Measurements from ENCODE around the gene NDRG2.

The NDRG2 gene

DNA sequence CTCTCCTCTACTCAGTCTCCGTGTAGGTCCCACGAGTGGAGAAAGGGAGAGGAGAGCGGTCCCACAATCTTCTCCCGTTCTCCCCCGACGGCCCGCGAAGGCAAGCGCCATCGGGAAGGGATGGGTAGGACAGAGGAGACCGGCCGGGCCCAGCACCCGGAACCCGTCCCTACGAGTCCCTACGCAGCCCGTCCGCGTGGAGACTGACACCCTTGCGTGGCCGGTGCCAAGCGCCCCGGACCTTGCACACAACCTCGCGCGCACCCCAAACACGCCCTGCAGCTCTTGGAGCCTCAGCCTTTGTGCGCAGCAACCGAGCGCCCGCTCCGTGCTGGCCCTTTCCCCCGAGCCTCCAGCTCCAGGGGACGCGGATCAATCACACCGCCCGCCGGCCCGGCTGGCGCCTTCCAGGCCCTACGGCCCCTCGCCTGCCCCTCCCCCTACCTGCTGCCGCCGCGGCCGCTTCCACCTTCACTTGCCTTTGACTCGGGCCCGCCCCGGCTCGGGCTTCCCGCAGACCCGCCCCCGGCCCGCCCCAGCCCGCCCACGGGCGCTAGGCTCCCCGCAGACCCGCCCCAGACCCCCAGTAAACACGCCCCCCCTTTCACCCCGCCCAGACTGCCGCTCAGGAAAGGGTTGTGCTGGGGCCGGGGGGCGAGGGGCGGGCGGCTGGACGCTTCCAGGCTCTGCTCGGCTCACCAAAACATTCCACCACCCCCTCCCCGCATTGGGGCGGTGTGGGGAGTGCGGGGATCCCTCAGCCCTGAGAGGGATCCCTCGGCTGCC lies at the start of gene NDRG2:
NDRG2 (minus strand) TSS at position 477 of the 786 bp plus-strand sequence. CDS start 1,746 bp downstream, outside the sequence.
- in situ Hi-C loops (cut with HindIII; ENCODE audit: low pct_unique_long_range_greater_than_20kb, low sequenced_read_pairs), result no loop called here
- peak; percentile 71 to 84 for DNase-seq (ENCODE audit: low read depth in 1 of 2, low spot score in 1 of 2)
- TF ChIP-seq JUND (IDR thresholded peaks at IDR 0.05; ENCODE audit: low read depth), result no peak

DNA sequence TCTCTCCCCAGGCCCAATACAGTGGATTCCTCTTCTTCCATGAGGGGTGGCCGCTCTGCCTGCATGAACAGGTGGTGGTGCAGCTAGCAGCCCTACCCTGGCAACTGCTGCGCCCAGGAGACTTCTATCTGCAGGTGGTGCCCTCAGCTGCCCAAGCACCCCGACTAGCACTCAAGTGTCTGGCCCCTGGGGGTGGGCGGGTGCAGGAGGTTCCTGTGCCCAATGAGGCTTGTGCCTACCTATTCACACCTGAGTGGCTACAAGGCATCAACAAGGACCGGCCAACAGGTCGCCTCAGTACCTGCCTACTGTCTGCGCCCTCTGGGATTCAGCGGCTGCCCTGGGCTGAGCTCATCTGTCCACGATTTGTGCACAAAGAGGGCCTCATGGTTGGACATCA lies 49.1 kb upstream of the NDRG2 start:
- in situ Hi-C loops (cut with HindIII; ENCODE audit: low pct_unique_long_range_greater_than_20kb, low sequenced_read_pairs), result no loop called here
- no peak for TF ChIP-seq JUND (IDR thresholded peaks at IDR 0.05; ENCODE audit: low read depth)
- no peak for DNase-seq (ENCODE audit: low read depth in 1 of 2, low spot score in 1 of 2)

DNA sequence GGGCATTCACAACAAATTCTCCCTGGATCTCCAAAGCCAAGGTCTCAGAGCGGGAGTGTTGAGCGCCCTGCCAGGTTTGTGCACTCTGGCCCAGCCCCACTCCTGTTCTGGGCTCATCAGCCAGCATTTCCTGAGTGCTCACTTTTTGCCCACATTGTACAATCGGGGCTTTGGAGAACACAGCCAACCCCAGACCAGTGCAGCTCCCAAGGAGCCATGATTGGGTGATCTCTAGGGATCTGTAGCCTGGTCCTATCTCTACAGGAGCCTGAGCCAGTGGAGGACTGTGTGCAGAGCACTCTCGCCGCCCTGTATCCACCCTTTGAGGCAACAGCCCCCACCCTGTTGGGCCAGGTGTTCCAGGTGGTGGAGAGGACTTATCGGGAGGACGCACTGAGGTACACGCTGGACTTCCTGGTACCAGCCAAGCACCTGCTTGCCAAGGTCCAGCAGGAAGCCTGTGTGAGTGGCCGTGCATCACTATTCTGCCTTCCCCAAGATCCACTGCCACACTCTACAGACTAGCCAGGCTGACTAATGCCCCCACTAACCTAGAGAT lies 48.0 kb upstream of the NDRG2 start:
- DNase-seq (ENCODE audit: low read depth in 1 of 2, low spot score in 1 of 2), result no peak
- TF ChIP-seq JUND (IDR thresholded peaks at IDR 0.05; ENCODE audit: low read depth), result no peak
- in situ Hi-C loops (cut with HindIII; ENCODE audit: low pct_unique_long_range_greater_than_20kb, low sequenced_read_pairs), result no loop called here

DNA sequence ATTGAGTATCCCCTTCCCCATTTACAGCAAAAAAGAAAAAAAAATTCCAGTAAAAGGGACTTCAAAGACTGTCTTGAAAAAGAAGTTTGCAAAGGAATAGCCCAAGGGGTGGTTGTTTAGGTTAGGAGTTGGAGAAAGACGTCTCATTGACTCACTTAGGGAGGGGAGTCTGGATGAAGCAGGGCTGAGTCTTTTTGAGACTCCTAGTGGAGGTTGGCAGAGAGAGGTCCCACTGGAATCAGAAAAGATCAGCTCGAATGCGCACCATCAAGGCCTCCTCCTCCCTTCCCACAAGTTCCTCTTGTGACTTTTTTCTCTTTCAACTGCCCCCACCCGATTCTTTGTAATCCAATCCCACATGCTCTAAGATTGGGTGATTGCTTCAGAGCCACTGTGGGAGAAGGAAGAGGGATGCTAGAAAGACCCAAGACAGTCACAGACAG lies 47.2 kb upstream of the NDRG2 start:
- in situ Hi-C loops (cut with HindIII; ENCODE audit: low pct_unique_long_range_greater_than_20kb, low sequenced_read_pairs), result no loop called here
- TF ChIP-seq JUND (IDR thresholded peaks at IDR 0.05; ENCODE audit: low read depth), result no peak
- DNase-seq (ENCODE audit: low read depth in 1 of 2, low spot score in 1 of 2), result no peak

DNA sequence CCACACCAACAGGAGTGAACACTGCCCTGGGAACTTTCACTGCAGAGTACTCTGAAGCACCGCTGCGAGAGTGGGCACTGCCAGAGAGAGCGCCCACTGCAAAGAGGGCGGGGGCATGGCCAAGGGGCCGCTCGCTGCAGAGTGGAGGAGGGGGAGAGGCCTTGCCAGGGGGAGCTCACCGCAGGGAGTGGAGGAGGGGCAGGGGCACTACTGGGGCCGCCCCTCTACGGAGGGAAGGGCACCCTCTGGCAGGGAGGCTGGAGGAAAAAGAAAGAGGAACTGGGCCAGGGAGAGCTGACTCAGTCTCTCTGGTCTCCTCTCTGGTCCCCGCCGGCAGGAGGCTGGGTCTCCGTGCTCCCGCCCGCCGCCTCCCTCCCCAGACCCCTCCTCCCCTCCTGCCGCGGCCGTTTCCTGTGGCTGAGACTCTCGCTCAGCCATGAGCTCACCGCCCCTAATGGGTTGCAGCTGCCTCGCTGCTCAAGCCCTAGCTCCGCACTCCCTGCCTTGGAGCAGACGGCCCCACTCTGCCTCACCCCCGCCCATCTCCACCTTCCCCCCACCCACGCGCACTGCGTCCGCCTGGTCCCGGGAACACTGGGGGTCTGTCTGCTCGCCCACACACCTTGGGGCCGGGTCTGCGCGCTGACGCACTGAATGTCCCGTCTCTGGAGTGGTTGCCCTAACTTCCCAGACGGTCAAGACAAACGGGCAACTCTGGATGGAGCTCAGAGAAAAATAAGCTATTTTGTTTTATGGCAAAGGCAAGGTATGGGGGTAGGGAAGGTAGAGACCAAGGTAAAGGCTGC lies 46.6 kb upstream of the NDRG2 start:
- in situ Hi-C loops (cut with HindIII; ENCODE audit: low pct_unique_long_range_greater_than_20kb, low sequenced_read_pairs), result no loop called here
- DNase-seq (ENCODE audit: low read depth in 1 of 2, low spot score in 1 of 2), result no peak
- no peak for TF ChIP-seq JUND (IDR thresholded peaks at IDR 0.05; ENCODE audit: low read depth)

DNA sequence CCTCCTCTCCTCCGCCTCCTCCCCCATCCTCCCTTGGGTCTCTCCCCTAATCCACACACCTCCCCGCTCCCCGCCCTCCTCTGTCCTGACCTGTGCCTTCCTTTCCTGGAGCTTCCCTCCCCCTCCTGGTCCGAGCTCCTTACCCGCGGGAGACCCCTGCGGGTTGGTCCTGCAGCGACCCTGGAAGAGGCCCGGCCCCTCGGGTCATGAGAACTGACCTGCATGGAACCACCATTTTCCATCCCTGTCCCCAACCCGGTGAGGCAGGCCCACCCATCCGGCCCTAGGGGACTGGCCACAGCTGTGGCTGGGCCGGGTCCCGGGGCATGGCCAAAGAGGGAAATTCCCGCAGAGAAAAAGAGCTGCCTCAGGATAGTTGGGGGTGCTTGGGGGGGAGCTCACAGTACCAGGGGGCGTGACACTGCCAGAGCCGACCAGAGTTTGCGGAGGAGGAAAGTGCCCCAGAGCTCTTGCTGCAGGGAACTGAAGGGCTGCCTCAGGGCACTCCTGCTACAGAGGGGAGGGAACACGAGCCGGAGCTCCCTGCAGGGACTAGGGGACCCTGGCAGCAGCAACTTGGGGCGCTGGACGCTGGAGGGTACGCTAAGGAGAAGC lies 45.9 kb upstream of the NDRG2 start:
- in situ Hi-C loops (cut with HindIII; ENCODE audit: low pct_unique_long_range_greater_than_20kb, low sequenced_read_pairs), result no loop called here
- no peak for DNase-seq (ENCODE audit: low read depth in 1 of 2, low spot score in 1 of 2)
- no peak for TF ChIP-seq JUND (IDR thresholded peaks at IDR 0.05; ENCODE audit: low read depth)

DNA sequence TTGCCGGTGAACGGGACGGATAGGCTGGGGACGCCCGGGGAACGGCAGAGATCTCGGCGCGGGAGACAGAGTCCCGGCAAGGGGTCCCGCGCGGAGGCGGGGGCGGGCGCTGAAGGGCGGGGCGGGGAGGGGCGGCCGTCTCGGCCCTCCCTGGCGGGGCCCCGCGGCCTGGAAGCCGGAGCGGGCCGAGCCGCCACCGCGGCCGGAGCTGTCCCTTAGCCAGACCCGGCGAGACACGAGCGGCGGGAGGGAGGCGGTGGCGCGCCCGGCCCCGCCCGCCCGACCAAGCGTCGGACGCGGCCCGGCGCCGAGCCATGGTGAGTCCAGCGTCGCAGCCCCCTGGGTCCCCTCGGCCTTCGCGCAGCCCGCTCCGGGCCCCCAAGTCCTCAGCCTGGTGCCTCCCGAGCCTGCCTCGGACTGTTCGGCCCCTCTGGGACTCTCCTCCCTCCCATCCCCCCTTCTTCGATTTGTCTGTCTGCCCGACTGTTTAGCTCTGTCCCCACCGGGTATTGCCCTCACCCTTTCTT lies 45.3 kb upstream of the NDRG2 start, which contains the start of gene ARHGEF40:
ARHGEF40 (plus strand) TSS at position 222 of the 527 bp plus-strand sequence; CDS start at position 315, 93 bp downstream.
- in situ Hi-C loops (cut with HindIII; ENCODE audit: low pct_unique_long_range_greater_than_20kb, low sequenced_read_pairs), result no loop called here

DNA sequence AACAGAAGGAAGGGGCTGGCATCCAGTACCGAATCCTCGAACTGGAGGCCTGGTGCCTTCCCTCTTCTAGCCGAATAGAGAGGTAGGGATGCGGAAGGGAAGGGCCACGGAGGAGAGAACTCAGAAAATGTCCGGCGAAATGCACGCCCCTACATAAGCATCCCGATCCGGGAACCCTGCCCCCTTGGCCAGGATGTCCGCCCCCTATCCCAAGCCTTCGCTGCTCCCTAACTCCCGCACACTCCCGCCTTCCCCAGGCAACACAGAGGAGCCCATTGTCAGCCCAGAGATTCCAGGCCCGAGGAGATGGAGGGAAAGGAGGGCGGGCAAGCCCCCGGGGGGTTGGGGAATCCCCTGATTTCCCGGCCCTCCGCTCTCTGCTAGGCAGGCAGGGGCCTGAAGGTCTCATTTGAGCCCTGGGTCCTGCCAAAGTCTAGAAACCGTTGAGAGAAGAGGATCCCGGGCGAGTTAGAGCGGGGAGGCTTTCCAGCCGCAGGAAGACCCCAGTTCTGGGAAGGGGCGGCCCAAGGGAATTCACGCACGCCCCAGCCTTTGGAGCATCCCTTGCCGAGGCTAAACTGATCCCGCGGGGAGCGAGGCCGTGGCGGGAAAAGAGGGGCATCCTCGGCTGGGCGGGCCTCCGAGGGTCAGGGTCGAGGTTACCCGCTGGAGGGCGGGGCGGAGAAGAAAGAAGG lies 44.7 kb upstream of the NDRG2 start:
- in situ Hi-C loops (cut with HindIII; ENCODE audit: low pct_unique_long_range_greater_than_20kb, low sequenced_read_pairs), result no loop called here
- DNase-seq (ENCODE audit: low read depth in 1 of 2, low spot score in 1 of 2), result no peak
- TF ChIP-seq JUND (IDR thresholded peaks at IDR 0.05; ENCODE audit: low read depth), result no peak

More for the DNA sequence above, 45.3 kb upstream of the NDRG2 start, which contains the start of gene ARHGEF40:
- DNase-seq (ENCODE audit: low read depth in 1 of 2, low spot score in 1 of 2), result peak; percentile 57
- TF ChIP-seq JUND (IDR thresholded peaks at IDR 0.05; ENCODE audit: low read depth), result no peak

DNA sequence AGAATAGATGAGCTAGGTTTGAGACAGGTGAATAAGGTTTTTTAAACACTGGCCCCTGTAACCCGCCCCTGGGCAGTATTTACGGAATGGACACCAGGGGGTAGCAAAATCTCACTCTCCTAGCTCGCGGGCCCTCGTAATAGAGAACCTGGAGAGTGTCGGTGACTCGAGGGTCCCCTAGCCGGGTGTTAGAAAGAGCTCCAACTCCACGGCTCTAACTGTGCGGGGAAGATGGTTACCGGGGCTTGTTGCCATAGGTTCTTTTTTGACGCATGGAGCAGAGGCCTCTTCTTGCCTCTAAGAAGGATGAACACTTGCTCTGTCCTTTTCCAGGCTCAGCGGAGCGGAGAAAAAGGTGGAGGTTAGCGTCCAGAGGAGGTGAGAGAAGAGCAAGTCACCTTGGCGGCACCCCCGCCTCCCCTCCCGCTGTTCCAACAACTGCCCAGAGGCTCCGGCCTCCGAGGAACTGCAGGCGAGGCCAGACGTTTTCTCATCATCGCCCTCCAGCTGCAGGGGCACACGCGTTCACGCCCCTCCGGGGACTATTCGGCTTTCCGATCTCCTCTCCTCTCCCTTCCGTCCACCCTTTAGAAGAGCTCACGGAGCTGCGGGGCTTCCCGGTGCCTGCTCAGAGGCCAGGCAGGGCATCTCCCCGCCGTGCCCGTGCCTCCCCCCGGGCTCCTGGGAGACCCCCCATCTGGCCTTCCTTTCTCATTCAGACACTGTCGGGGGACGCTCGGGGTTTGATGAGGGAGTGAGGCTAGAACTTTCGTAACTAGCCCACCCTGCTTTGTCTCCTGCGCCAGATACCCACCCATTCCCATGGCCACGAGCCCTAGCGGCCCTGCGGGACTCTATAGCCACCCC lies 43.9 kb upstream of the NDRG2 start:
- in situ Hi-C loops (cut with HindIII; ENCODE audit: low pct_unique_long_range_greater_than_20kb, low sequenced_read_pairs), result no loop called here
- DNase-seq (ENCODE audit: low read depth in 1 of 2, low spot score in 1 of 2), result peak; percentile 46 to 57
- no peak for TF ChIP-seq JUND (IDR thresholded peaks at IDR 0.05; ENCODE audit: low read depth)

DNA sequence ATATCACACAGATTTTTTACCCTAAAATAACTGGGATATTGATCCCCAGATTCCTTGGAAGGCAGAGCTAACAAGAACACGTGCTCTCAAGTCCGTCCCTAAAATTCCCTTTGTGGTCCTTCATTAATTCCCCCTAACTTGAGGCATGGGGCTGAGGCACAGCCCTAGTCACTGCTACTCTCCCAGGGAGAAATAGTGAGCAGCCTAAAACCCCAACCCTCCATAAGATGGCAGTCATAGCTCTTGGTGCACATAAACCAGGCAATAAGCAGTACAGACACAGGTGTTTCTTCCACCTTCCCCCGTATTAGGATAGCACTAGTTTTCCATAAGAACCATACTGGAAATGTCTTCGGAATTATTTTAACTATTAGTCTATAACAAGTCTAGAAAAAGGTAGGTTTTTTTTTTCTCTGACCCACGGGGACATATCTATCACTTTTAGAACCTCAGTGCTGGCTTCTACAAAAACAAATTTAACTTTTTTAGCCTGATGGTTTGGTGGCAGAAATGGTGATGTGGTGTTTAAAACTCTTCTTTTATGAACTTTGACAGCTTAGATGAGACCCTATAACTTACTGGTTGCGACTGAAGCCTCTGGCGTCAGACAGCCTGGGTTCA lies 42.1 kb upstream of the NDRG2 start:
- in situ Hi-C loops (cut with HindIII; ENCODE audit: low pct_unique_long_range_greater_than_20kb, low sequenced_read_pairs), result no loop called here
- DNase-seq (ENCODE audit: low read depth in 1 of 2, low spot score in 1 of 2), result peak; percentile 53 to 62
- no peak for TF ChIP-seq JUND (IDR thresholded peaks at IDR 0.05; ENCODE audit: low read depth)

Data from T47D (cell line).